ENCODE results near the gene TNPO1. TPM values are rescaled to one million over a fixed set of nuclear protein-coding genes. Genes with fewer than 3 reads are reported as not detected.
A peak's percentile ranks its signal among the peaks of the same experiment; 100 is the strongest.

TNPO1 gene
- total RNA-seq, 1 experiment from 2014 or later: 148 TPM

- no peaks in the 10 kb centered on the region for H3K27me3 ChIP-seq (replicated peaks; ENCODE audit: control insufficient read depth, insufficient read depth, low read length)
- ChIA-PET POLR2A (no interaction called here), CTCF (no interaction called here)
- no peak for TF ChIP-seq CTCF (IDR thresholded peaks at IDR 0.05; ENCODE audit: insufficient read depth in 1 of 2, low read depth in 1 of 2, low read length in 1 of 2, severe bottlenecking in 1 of 2, unreplicated experiment in 1 of 2)
- no peak overlapping the region for H3K4me3 Mint-ChIP-seq (ENCODE audit: unreplicated experiment)
- no peak for DNase-seq
- BruUV-seq (replicated peaks): no TSS peak
- H3K36me3 Mint-ChIP-seq (ENCODE audit: insufficient read depth, unreplicated experiment): peaks cover 26% of the 10 kb centered on the region
- H3K27ac Mint-ChIP-seq (ENCODE audit: unreplicated experiment): no peak overlapping the region
- H3K9me3 ChIP-seq: no peaks in the 10 kb centered on the region
- no peaks in the 10 kb centered on the region for H3K36me3 ChIP-seq (ENCODE audit: control insufficient read depth, insufficient read depth, low read length)
- no peak overlapping the region for H3K4me3 ChIP-seq (ENCODE audit: low read depth, low read length)
- H3K4me1 ChIP-seq: no peaks in the 10 kb centered on the region
- H3K4me1 Mint-ChIP-seq (ENCODE audit: low read depth, unreplicated experiment): no peaks in the 10 kb centered on the region
- H3K9me3 Mint-ChIP-seq (ENCODE audit: unreplicated experiment): no peaks in the 10 kb centered on the region
- intact Hi-C loops (cut with micrococcal nuclease; ENCODE audit: unreplicated experiment): no loop called here
- H3K27me3 Mint-ChIP-seq (ENCODE audit: insufficient read depth, unreplicated experiment): no peaks in the 10 kb centered on the region
Observed at GRCh38 chr5:72917371-72917776, 100.9 kb downstream of the TNPO1 start.

GRCh38 chr5:72920690-72921502 is 104.4 kb downstream of the TNPO1 start:
- ChIA-PET CTCF (interaction anchor here (1.1 to 1.9 kb wide), 2 partner anchors 295 to 310 kb away, joined by 3 to 6 read pairs; no protein-coding TSS in a partner anchor), POLR2A (no interaction called here)
- H3K9me3 Mint-ChIP-seq (ENCODE audit: unreplicated experiment): no peaks in the 10 kb centered on the region
- no peaks in the 10 kb centered on the region for H3K27me3 Mint-ChIP-seq (ENCODE audit: insufficient read depth, unreplicated experiment)
- H3K9me3 ChIP-seq: no peaks in the 10 kb centered on the region
- H3K27ac Mint-ChIP-seq (ENCODE audit: unreplicated experiment): no peak overlapping the region
- no peaks in the 10 kb centered on the region for H3K4me1 ChIP-seq
- no peak overlapping the region for H3K4me3 ChIP-seq (ENCODE audit: low read depth, low read length)
- no TSS peak for BruUV-seq (replicated peaks)
- H3K36me3 Mint-ChIP-seq (ENCODE audit: insufficient read depth, unreplicated experiment): peaks cover 18% of the 10 kb centered on the region
- H3K4me1 Mint-ChIP-seq (ENCODE audit: low read depth, unreplicated experiment): no peaks in the 10 kb centered on the region
- H3K4me3 Mint-ChIP-seq (ENCODE audit: unreplicated experiment): no peak overlapping the region
- H3K36me3 ChIP-seq (ENCODE audit: control insufficient read depth, insufficient read depth, low read length): no peaks in the 10 kb centered on the region
- peak; percentile 25 to 28 for TF ChIP-seq CTCF (IDR thresholded peaks at IDR 0.05; ENCODE audit: insufficient read depth in 1 of 2, low read depth in 1 of 2, low read length in 1 of 2, severe bottlenecking in 1 of 2, unreplicated experiment in 1 of 2)
- intact Hi-C loops (cut with micrococcal nuclease; ENCODE audit: unreplicated experiment): loop anchor here (1.0 to 10.0 kb wide), 4 partner anchors 34 to 534 kb away; no protein-coding TSS in a partner anchor
- no peaks in the 10 kb centered on the region for H3K27me3 ChIP-seq (replicated peaks; ENCODE audit: control insufficient read depth, insufficient read depth, low read length)
- peak in 1 of 2 experiments; percentile 11 for DNase-seq

- Histone ChIP-seq H3K27me3 (replicated peaks; ENCODE audit: control insufficient read depth, insufficient read depth, low read length) (no peaks in the 10 kb centered on the region), H3K4me1 (no peaks in the 10 kb centered on the region), H3K9me3 (no peaks in the 10 kb centered on the region), H3K36me3 (ENCODE audit: control insufficient read depth, insufficient read depth, low read length) (no peaks in the 10 kb centered on the region), H3K4me3 (ENCODE audit: low read depth, low read length) (no peak overlapping the region)
- Mint-ChIP-seq H3K27me3 (ENCODE audit: insufficient read depth, unreplicated experiment) (no peaks in the 10 kb centered on the region), H3K9me3 (ENCODE audit: unreplicated experiment) (no peaks in the 10 kb centered on the region), H3K4me1 (ENCODE audit: low read depth, unreplicated experiment) (no peaks in the 10 kb centered on the region), H3K27ac (ENCODE audit: unreplicated experiment) (no peak overlapping the region), H3K4me3 (ENCODE audit: unreplicated experiment) (no peak overlapping the region), H3K36me3 (ENCODE audit: insufficient read depth, unreplicated experiment) (peaks cover 18% of the 10 kb centered on the region)
- no peak for DNase-seq
- ChIA-PET POLR2A (no interaction called here), CTCF (interaction anchor here (0.6 to 1.9 kb wide), 2 partner anchors 19 to 294 kb away, joined by 3 to 6 read pairs; no protein-coding TSS in a partner anchor)
- no peak for TF ChIP-seq CTCF (IDR thresholded peaks at IDR 0.05; ENCODE audit: insufficient read depth in 1 of 2, low read depth in 1 of 2, low read length in 1 of 2, severe bottlenecking in 1 of 2, unreplicated experiment in 1 of 2)
- intact Hi-C loops (cut with micrococcal nuclease; ENCODE audit: unreplicated experiment): loop anchor here (5.0 to 10.0 kb wide), 2 partner anchors 280 to 533 kb away; no protein-coding TSS in a partner anchor
- no TSS peak for BruUV-seq (replicated peaks)
Observed at GRCh38 chr5:72921886-72922285, 105.4 kb downstream of the TNPO1 start.
